Gastroesophageal sphincter (tissue), 4 donors: ENCODE measurements around the gene JAG2. TPM values are rescaled to one million over a fixed set of nuclear protein-coding genes. Genes with fewer than 3 reads are reported as not detected.

Source experiments
- ATAC-seq: fragments of 150-250 bp; one replicate; pipeline ENCODE4 v1.9.1; 2016; ENCODE audit warnings: mild to moderate bottlenecking, moderate library complexity
- H3K27ac ChIP-seq, 4 donors: fragments of 200-600 bp; sonication (generic) in 3 of 4; 1 replicate in 3 of 4; 2 replicates in 1 of 4; pipeline ENCODE4 v1.5.1; 2016 to 2019
- H3K27me3 ChIP-seq: fragments of 200-600 bp; sonication (generic); one replicate; pipeline ENCODE4 v1.5.1; 2019
- H3K36me3 ChIP-seq, 2 donors: fragments of 200-600 bp; sonication (generic); one replicate each; pipeline ENCODE4 v1.5.1; 2019; ENCODE audit warnings: control low read depth in 1 of 2
- H3K4me1 ChIP-seq, 3 donors: fragments of 200-600 bp; sonication (generic); 1 replicate in 2 of 3; 2 replicates in 1 of 3; pipeline ENCODE4 v1.5.1; 2016 to 2019; ENCODE audit warnings: control low read depth in 2 of 3
- H3K4me3 ChIP-seq, 2 donors: fragments of 200-600 bp; sonication (generic); one replicate each; pipeline ENCODE4 v1.5.1; 2019; ENCODE audit warnings: mild to moderate bottlenecking in 1 of 2, moderate library complexity in 1 of 2
- H3K9me3 ChIP-seq, 3 donors: fragments of 200-600 bp; sonication (generic); one replicate each; pipeline ENCODE4 v1.5.1; 2017 to 2019; ENCODE audit warnings: control low read depth in 2 of 3
- CTCF ChIP-seq, 4 experiments: fragments of 200-600 bp in 2 of 4; fragments of 450-650 bp in 2 of 4; sonication (generic) in 1 of 4; IDR thresholded peaks; one replicate each; pipeline ENCODE4 v1.5.1; 2017 to 2019; ENCODE audit warnings: antibody characterized with exemption in 4 of 4, mild to moderate bottlenecking in 2 of 4, moderate library complexity in 2 of 4
- EP300 ChIP-seq: sonication (generic); formaldehyde crosslinking; IDR thresholded peaks from one replicate; pipeline ENCODE4 v1.6.1; 2017; ENCODE audit warnings: antibody characterized with exemption, mild to moderate bottlenecking
- POLR2A ChIP-seq, 2 donors: fragments of 450-650 bp; IDR thresholded peaks; one replicate each; pipeline ENCODE4 v1.6.1; 2017; ENCODE audit warnings: antibody characterized with exemption in 2 of 2, mild to moderate bottlenecking in 2 of 2, moderate library complexity in 1 of 2
- POLR2AphosphoS5 ChIP-seq: sonication (generic); formaldehyde crosslinking; IDR thresholded peaks from one replicate; pipeline ENCODE4 v1.6.1; 2017; ENCODE audit warnings: antibody characterized with exemption
- WGBS, 2 donors: methylation state at CpG; one replicate each; pipeline ENCODE4 v1.1.5; 2018; ENCODE audit warnings: low coverage in 1 of 2; 5-methylcytosine and 5-hydroxymethylcytosine counted together
- total RNA-seq, 4 donors: library from RNA; depleted of rRNA; stranded (reverse); fragments of >200 nt; gene quantifications; one replicate each; pipeline ENCODE4 v1.1.0, GENCODE V29; 2016

JAG2 gene
- total RNA-seq, 4 donors from 2014 or later = 3.7 to 18.8 (median 14.5) TPM

- TF ChIP-seq CTCF (IDR thresholded peaks at IDR 0.05) (no peak), EP300 (no peak), POLR2A (IDR thresholded peaks at IDR 0.05) (no peak), POLR2AphosphoS5 (no peak)
- ATAC-seq = no peak
- Histone ChIP-seq H3K27ac (peak overlapping the region in 3 of 4 donors; percentile 92 to 95 (median 93)), H3K36me3 (no peaks in the 10 kb centered on the region), H3K27me3 (no peaks in the 10 kb centered on the region), H3K4me1 (peaks cover 0 to 52% (median 26%) of the 10 kb centered on the region in 3 donors), H3K9me3 (no peaks in the 10 kb centered on the region), H3K4me3 (peak overlapping the region; percentile 53 to 87)
- WGBS, 2 donors = 82 to 88% methylated on average over 3 to 4 of the region's 14 CpGs
Observed at GRCh38 chr14:105094193-105094907, 74.2 kb downstream of the JAG2 start.

- H3K36me3 ChIP-seq = no peaks in the 10 kb centered on the region
- H3K9me3 ChIP-seq = no peaks in the 10 kb centered on the region
- H3K27me3 ChIP-seq = no peaks in the 10 kb centered on the region
- peak overlapping the region; percentile 69 to 95 (median 92) for H3K27ac ChIP-seq
- TF ChIP-seq POLR2AphosphoS5 = peak; percentile 56
- no peak for TF ChIP-seq EP300
- TF ChIP-seq CTCF (IDR thresholded peaks at IDR 0.05) = peak in 3 of 4 experiments; percentile 30 to 63 (median 50)
- TF ChIP-seq POLR2A (IDR thresholded peaks at IDR 0.05) = no peak
- WGBS, 2 donors = no CpG with 5 or more reads among the region's 76 CpGs
- peak; percentile 68 for ATAC-seq
- peak overlapping the region; percentile 53 to 87 for H3K4me3 ChIP-seq
- peaks cover 0 to 59% (median 28%) of the 10 kb centered on the region in 3 donors for H3K4me1 ChIP-seq
Observed at GRCh38 chr14:105093431-105094192, 75.0 kb downstream of the JAG2 start.

DNA sequence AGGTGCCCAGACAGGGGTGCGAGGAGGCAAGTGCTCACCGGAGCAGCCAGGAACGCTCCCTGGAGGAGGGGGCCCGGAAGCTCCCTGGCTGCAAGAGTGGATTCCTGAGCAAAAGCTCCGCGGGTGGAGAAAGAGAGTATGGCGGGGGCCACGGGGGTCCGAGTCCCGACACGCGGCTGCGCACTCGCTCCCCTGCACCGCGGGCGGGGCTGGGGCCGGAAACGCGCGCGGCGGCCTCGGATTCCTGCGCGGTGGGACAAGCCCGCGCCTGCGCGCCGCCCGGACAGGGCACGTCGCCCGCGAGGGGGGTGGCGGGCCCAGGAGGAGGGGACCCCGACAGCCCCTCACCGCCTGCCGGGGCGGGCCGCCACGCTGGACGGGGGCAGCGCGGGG is 75.5 kb downstream of the JAG2 start:
- TF ChIP-seq CTCF (IDR thresholded peaks at IDR 0.05) (no peak), EP300 (no peak), POLR2AphosphoS5 (peak; percentile 36), POLR2A (IDR thresholded peaks at IDR 0.05) (peak in 1 of 2 donors; percentile 25)
- Histone ChIP-seq H3K4me1 (peaks cover 0 to 65% (median 33%) of the 10 kb centered on the region in 3 donors), H3K4me3 (peak overlapping the region; percentile 53 to 87)

GRCh38 chr14:105092171-105093037 is 76.2 kb downstream of the JAG2 start:
- peak; percentile 19 for TF ChIP-seq POLR2AphosphoS5
- no peak for TF ChIP-seq CTCF (IDR thresholded peaks at IDR 0.05)
- no peaks in the 10 kb centered on the region for H3K27me3 ChIP-seq
- H3K9me3 ChIP-seq = no peaks in the 10 kb centered on the region
- H3K4me1 ChIP-seq = peaks cover 0 to 72% (median 36%) of the 10 kb centered on the region in 3 donors
- H3K27ac ChIP-seq = peak overlapping the region; percentile 45 to 95 (median 92)
- no peak for ATAC-seq
- no peaks in the 10 kb centered on the region for H3K36me3 ChIP-seq
- H3K4me3 ChIP-seq = peak overlapping the region; percentile 53 to 87
- WGBS, 2 donors = no CpG with 5 or more reads among the region's 25 CpGs

More for the DNA sequence above, 75.5 kb downstream of the JAG2 start:
- H3K27ac ChIP-seq = peak overlapping the region; percentile 45 to 95 (median 92)
- no CpG with 5 or more reads among the region's 46 CpGs for WGBS, 2 donors
- no peaks in the 10 kb centered on the region for H3K9me3 ChIP-seq
- H3K27me3 ChIP-seq = no peaks in the 10 kb centered on the region
- H3K36me3 ChIP-seq = no peaks in the 10 kb centered on the region
- ATAC-seq = peak; percentile 68
